SK-N-SH (cell line): ENCODE data around the gene ELMO2. TPM values are rescaled to one million over a fixed set of nuclear protein-coding genes. Genes with fewer than 3 reads are reported as not detected.

ENCODE experiments used
- CTCF ChIA-PET: fragments of 300-600, 350-600 bp; formaldehyde crosslinking; extraction: SDS; loops from one replicate; lab custom pipeline; 2021; lab: Yijun Ruan, JAX
- POLR2A ChIA-PET: fragments of 350-600 bp; sonication (Branson Sonifier 250); formaldehyde crosslinking; extraction: SDS; loops from one replicate; lab custom pipeline; 2020; ENCODE audit warnings: antibody characterized with exemption, inconsistent platforms; lab: Yijun Ruan, JAX
- DNase-seq: peaks from one replicate; pipeline ENCODE4 v3.0.0; 2012
- H2AFZ ChIP-seq: fragments of 200-600 bp; sonication (generic); 2 replicates; pipeline ENCODE4 v1.8.1; 2016; ENCODE audit warnings: antibody characterized with exemption, mild to moderate bottlenecking, low read depth
- H3F3A ChIP-seq: fragments of 200-600 bp; sonication (generic); replicated peaks from 2 replicates; pipeline ENCODE3; 2016; ENCODE audit warnings: antibody characterized with exemption, mild to moderate bottlenecking; ENCODE audit not compliant: insufficient read depth
- H3K27ac ChIP-seq, 2 experiments: fragments of 200-500 bp in 1 of 2; fragments of 200-600 bp in 1 of 2; sonication (Bioruptor generic) in 1 of 2; sonication (generic), shearing (Covaris generic) in 1 of 2; 2 replicates each; pipeline versions ENCODE4 v1.5.1 to v1.6.1; 2014 to 2016; ENCODE audit warnings: low read depth in 2 of 2, inconsistent platforms in 1 of 2, low read length in 1 of 2, mild to moderate bottlenecking in 1 of 2, mixed read lengths in 1 of 2
- H3K27me3 ChIP-seq: fragments of 200-600 bp; sonication (generic), shearing (Covaris generic); 2 replicates; pipeline ENCODE4 v1.6.1; 2016; ENCODE audit warnings: mixed run types; ENCODE audit not compliant: insufficient read depth
- H3K36me3 ChIP-seq, 2 experiments: fragments of 200-500 bp in 1 of 2; fragments of 200-600 bp in 1 of 2; sonication (Bioruptor generic) in 1 of 2; sonication (generic) in 1 of 2; replicated peaks in 1 of 2; 2 replicates each; pipeline versions ENCODE3 to v1.5.1; 2014 to 2016; ENCODE audit warnings: low read length in 1 of 2, mild to moderate bottlenecking in 1 of 2; ENCODE audit not compliant: insufficient read depth in 2 of 2, control insufficient read depth in 1 of 2
- H3K4me1 ChIP-seq, 2 experiments: fragments of 200-500 bp in 1 of 2; fragments of 200-600 bp in 1 of 2; sonication (Bioruptor generic) in 1 of 2; sonication (generic), shearing (Covaris generic) in 1 of 2; 2 replicates each; pipeline versions ENCODE4 v1.5.1 to v1.6.1; 2014 to 2016; ENCODE audit warnings: low read depth in 1 of 2, low read length in 1 of 2, mixed run types in 1 of 2; ENCODE audit not compliant: insufficient read depth in 2 of 2, control insufficient read depth in 1 of 2
- H3K4me2 ChIP-seq: fragments of 200-600 bp; sonication (generic), shearing (Covaris generic); 2 replicates; pipeline ENCODE4 v1.6.1; 2017; ENCODE audit warnings: mixed run types
- H3K4me3 ChIP-seq, 2 experiments: fragments of 200-500 bp in 1 of 2; fragments of 200-600 bp in 1 of 2; sonication (Bioruptor generic) in 1 of 2; sonication (generic), shearing (Covaris generic) in 1 of 2; 2 replicates each; pipeline versions ENCODE4 v1.5.1 to v1.8.1; 2014 to 2016; ENCODE audit warnings: low read depth in 2 of 2, inconsistent platforms in 1 of 2, low read length in 1 of 2, mild to moderate bottlenecking in 1 of 2, mixed read lengths in 1 of 2, moderate library complexity in 1 of 2
- H3K79me2 ChIP-seq: fragments of 200-600 bp; sonication (generic); 2 replicates; pipeline ENCODE4 v1.8.1; 2017; ENCODE audit warnings: mild to moderate bottlenecking; ENCODE audit not compliant: insufficient read depth
- H3K9ac ChIP-seq: fragments of 200-600 bp; sonication (generic); 2 replicates; pipeline ENCODE4 v1.6.1; 2017; ENCODE audit warnings: mixed run types
- H3K9me2 ChIP-seq: fragments of 200-600 bp; sonication (generic); 2 replicates; pipeline ENCODE4 v1.6.1; 2017; ENCODE audit warnings: mixed run types
- H3K9me3 ChIP-seq: fragments of 200-600 bp; sonication (generic); 2 replicates; pipeline ENCODE4 v1.6.1; 2017; ENCODE audit warnings: mixed run types, mild to moderate bottlenecking, moderate library complexity
- H4K20me1 ChIP-seq: fragments of 200-600 bp; sonication (generic); 2 replicates; pipeline ENCODE4 v1.6.1; 2017; ENCODE audit warnings: mild to moderate bottlenecking, mixed run types; ENCODE audit not compliant: insufficient read depth
- ELF1 ChIP-seq: IDR thresholded peaks from 2 replicates; pipeline ENCODE4 v1.4.0; 2012
- FOSL2 ChIP-seq: IDR thresholded peaks from 2 replicates; pipeline ENCODE4 v1.4.0; 2012; ENCODE audit warnings: low read depth, mild to moderate bottlenecking, moderate library complexity, borderline replicate concordance
- FOXJ3 ChIP-seq: sonication (generic); formaldehyde crosslinking; IDR thresholded peaks from 2 replicates; pipeline ENCODE4 v1.5.1; 2020; ENCODE audit warnings: mild to moderate bottlenecking, missing genetic modification reagents
- GABPA ChIP-seq: IDR thresholded peaks from 2 replicates; pipeline ENCODE4 v1.4.0; 2012; ENCODE audit warnings: low read depth, mild to moderate bottlenecking
- MXI1 ChIP-seq: IDR thresholded peaks from 2 replicates; pipeline ENCODE4 v1.6.1; 2012; ENCODE audit warnings: mild to moderate bottlenecking, low read depth, low read length, improper control_type of control experiment
- NRF1 ChIP-seq: IDR thresholded peaks from 2 replicates; pipeline ENCODE4 v1.6.1; 2012; ENCODE audit warnings: low read depth, mild to moderate bottlenecking, low read length
- RAD21 ChIP-seq: IDR thresholded peaks from 2 replicates; pipeline ENCODE4 v1.6.1; 2012; ENCODE audit warnings: mild to moderate bottlenecking, low read length
- RCOR1 ChIP-seq: fragments of 150-350 bp; IDR thresholded peaks from 2 replicates; pipeline ENCODE4 v1.6.1; 2017; ENCODE audit warnings: antibody characterized with exemption, low read length
- RFX5 ChIP-seq: IDR thresholded peaks from 2 replicates; pipeline ENCODE4 v1.6.1; 2012; ENCODE audit warnings: mild to moderate bottlenecking, improper control_type of control experiment, low read length
- RXRA ChIP-seq: IDR thresholded peaks from 2 replicates; pipeline ENCODE4 v1.4.0; 2012; ENCODE audit warnings: low read depth, mild to moderate bottlenecking, borderline replicate concordance
- SMC3 ChIP-seq: IDR thresholded peaks from 2 replicates; pipeline ENCODE4 v1.6.1; 2012; ENCODE audit warnings: low read depth, low read length, improper control_type of control experiment
- TAF1 ChIP-seq: IDR thresholded peaks from 2 replicates; pipeline ENCODE4 v1.6.1; 2012; ENCODE audit warnings: low read depth, mild to moderate bottlenecking, low read length, moderate library complexity, borderline replicate concordance
- TCF12 ChIP-seq: IDR thresholded peaks from 2 replicates; pipeline ENCODE4 v1.4.0; 2012
- TEAD4 ChIP-seq: IDR thresholded peaks from 2 replicates; pipeline ENCODE4 v1.4.0; 2012; ENCODE audit warnings: mild to moderate bottlenecking, borderline replicate concordance; ENCODE audit not compliant: insufficient read depth
- WGBS: methylation state at CpG from one replicate; pipeline ENCODE4 v1.1.6; 2017; ENCODE audit warnings: low lambda C conversion rate; 5-methylcytosine and 5-hydroxymethylcytosine counted together
- polyA plus RNA-seq, 3 experiments: library from polyadenylated mRNA; depleted of rRNA; stranded (reverse); fragments of >200 nt; gene quantifications; 2 replicates each; pipeline ENCODE4 v1.2.3, GENCODE V29; 2012
- TF ChIP-seq, protein P1 (sequence below): IDR thresholded peaks from 2 replicates; pipeline ENCODE4 v1.6.1; 2012; ENCODE audit warnings: mild to moderate bottlenecking, low read depth, low read length, moderate library complexity
- TF ChIP-seq, protein P2 (sequence below): IDR thresholded peaks from 2 replicates; pipeline ENCODE4 v1.4.0; 2012; ENCODE audit warnings: low read depth, borderline replicate concordance
- TF ChIP-seq, protein P3 (sequence below): IDR thresholded peaks from 2 replicates; pipeline ENCODE4 v1.4.0; 2012; ENCODE audit warnings: low read depth, borderline replicate concordance
- TF ChIP-seq, protein P4 (sequence below): fragments of 150-350 bp; IDR thresholded peaks from 2 replicates; pipeline ENCODE4 v1.6.1; 2016; ENCODE audit warnings: mild to moderate bottlenecking, low read depth, low read length

Gene ELMO2
- polyA plus RNA-seq, 1 of the 3 experiments (the other 2 are of a cell fraction): 32.1 TPM

DNA sequence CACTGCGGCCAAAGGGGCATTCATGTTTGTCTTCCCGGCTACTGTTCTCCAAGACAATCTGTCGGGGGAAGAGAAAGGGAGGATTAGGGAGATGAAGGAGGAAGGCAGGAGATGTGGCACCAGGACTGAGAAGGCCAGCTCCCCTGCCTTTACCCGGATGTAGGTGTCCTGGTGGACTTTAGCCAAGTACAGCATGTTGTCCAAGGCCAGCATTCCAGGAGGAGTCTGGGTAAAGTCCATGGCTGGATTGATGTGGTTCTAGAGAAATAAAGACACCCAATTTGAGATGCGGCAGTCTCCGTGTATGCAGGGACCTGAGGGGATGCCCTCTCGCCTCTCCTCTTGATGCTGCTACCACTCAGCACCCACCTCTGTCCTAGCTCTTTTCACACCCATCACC, 32.0 kb downstream of the ELMO2 start:
- H3K9me3 ChIP-seq: no peaks in the 10 kb centered on the region
- H2AFZ ChIP-seq: no peak overlapping the region
- CTCF ChIA-PET: interaction anchor here (1.4 to 1.5 kb wide), 2 partner anchors 25 to 246 kb away, joined by 3 to 4 read pairs; no protein-coding TSS in a partner anchor
- H3K4me1 ChIP-seq: no peaks in the 10 kb centered on the region
- no peak overlapping the region for H3K4me3 ChIP-seq
- no peak overlapping the region for H3K27ac ChIP-seq
- peaks cover 40 to 84% of the 10 kb centered on the region in 2 experiments for H3K36me3 ChIP-seq
- POLR2A ChIA-PET: no interaction called here
- H3K4me2 ChIP-seq: no peak overlapping the region
- no peaks in the 10 kb centered on the region for H4K20me1 ChIP-seq
- 87% methylated on average over 7 of the region's 7 CpGs for WGBS
- no peaks in the 10 kb centered on the region for H3F3A ChIP-seq
- H3K9me2 ChIP-seq: no peaks in the 10 kb centered on the region
- TF ChIP-seq, protein P1, sequence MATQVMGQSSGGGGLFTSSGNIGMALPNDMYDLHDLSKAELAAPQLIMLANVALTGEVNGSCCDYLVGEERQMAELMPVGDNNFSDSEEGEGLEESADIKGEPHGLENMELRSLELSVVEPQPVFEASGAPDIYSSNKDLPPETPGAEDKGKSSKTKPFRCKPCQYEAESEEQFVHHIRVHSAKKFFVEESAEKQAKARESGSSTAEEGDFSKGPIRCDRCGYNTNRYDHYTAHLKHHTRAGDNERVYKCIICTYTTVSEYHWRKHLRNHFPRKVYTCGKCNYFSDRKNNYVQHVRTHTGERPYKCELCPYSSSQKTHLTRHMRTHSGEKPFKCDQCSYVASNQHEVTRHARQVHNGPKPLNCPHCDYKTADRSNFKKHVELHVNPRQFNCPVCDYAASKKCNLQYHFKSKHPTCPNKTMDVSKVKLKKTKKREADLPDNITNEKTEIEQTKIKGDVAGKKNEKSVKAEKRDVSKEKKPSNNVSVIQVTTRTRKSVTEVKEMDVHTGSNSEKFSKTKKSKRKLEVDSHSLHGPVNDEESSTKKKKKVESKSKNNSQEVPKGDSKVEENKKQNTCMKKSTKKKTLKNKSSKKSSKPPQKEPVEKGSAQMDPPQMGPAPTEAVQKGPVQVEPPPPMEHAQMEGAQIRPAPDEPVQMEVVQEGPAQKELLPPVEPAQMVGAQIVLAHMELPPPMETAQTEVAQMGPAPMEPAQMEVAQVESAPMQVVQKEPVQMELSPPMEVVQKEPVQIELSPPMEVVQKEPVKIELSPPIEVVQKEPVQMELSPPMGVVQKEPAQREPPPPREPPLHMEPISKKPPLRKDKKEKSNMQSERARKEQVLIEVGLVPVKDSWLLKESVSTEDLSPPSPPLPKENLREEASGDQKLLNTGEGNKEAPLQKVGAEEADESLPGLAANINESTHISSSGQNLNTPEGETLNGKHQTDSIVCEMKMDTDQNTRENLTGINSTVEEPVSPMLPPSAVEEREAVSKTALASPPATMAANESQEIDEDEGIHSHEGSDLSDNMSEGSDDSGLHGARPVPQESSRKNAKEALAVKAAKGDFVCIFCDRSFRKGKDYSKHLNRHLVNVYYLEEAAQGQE: no peak
- TF ChIP-seq SMC3 (no peak), TCF12 (no peak), RAD21 (no peak), TEAD4 (no peak), NRF1 (no peak), RXRA (no peak), ELF1 (no peak), GABPA (no peak), FOXJ3 (CRISPR knock-in tag) (no peak), TAF1 (no peak), RFX5 (no peak), FOSL2 (no peak), RCOR1 (no peak), MXI1 (no peak)
- TF ChIP-seq, protein P2, sequence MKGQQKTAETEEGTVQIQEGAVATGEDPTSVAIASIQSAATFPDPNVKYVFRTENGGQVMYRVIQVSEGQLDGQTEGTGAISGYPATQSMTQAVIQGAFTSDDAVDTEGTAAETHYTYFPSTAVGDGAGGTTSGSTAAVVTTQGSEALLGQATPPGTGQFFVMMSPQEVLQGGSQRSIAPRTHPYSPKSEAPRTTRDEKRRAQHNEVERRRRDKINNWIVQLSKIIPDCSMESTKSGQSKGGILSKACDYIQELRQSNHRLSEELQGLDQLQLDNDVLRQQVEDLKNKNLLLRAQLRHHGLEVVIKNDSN: no peak
- TF ChIP-seq, protein P3, sequence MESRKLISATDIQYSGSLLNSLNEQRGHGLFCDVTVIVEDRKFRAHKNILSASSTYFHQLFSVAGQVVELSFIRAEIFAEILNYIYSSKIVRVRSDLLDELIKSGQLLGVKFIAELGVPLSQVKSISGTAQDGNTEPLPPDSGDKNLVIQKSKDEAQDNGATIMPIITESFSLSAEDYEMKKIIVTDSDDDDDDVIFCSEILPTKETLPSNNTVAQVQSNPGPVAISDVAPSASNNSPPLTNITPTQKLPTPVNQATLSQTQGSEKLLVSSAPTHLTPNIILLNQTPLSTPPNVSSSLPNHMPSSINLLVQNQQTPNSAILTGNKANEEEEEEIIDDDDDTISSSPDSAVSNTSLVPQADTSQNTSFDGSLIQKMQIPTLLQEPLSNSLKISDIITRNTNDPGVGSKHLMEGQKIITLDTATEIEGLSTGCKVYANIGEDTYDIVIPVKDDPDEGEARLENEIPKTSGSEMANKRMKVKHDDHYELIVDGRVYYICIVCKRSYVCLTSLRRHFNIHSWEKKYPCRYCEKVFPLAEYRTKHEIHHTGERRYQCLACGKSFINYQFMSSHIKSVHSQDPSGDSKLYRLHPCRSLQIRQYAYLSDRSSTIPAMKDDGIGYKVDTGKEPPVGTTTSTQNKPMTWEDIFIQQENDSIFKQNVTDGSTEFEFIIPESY: no peak
- TF ChIP-seq, protein P4, sequence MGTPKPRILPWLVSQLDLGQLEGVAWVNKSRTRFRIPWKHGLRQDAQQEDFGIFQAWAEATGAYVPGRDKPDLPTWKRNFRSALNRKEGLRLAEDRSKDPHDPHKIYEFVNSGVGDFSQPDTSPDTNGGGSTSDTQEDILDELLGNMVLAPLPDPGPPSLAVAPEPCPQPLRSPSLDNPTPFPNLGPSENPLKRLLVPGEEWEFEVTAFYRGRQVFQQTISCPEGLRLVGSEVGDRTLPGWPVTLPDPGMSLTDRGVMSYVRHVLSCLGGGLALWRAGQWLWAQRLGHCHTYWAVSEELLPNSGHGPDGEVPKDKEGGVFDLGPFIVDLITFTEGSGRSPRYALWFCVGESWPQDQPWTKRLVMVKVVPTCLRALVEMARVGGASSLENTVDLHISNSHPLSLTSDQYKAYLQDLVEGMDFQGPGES: no peak
- H3K9ac ChIP-seq: no peak overlapping the region
- no peaks in the 10 kb centered on the region for H3K79me2 ChIP-seq
- H3K27me3 ChIP-seq: no peaks in the 10 kb centered on the region
- no peak for DNase-seq
